ENCODE results near the gene CHM. TPM values are rescaled to one million over a fixed set of nuclear protein-coding genes. Genes with fewer than 3 reads are reported as not detected.

Gene CHM
- total and polyA plus RNA-seq, 2 of the 8 experiments (the other 6 are each of a cell fraction or from before 2014, with no cell fraction given), result 8.6 to 15.5 TPM

DNA sequence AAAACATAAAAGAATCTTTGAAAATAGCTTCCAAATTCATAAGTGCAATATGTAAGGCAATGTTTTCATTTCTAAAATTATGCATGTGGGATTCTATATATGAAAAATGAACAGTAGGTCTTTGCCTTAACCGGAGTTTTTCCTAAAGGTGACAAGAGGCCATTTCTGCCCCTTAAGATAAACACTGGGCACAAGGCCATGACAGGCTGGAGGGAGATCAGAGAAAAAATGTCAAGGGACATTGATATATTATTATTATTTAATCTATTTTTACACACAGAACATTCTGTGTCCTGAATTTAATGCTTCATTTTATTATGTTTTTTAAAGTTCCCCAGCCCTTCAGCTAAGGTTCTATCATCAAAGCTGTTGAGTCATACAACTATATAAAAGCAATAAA, 118.8 kb downstream of the CHM start:
- Histone ChIP-seq H2AK5ac (ENCODE audit: low read depth, low read length) (no peak overlapping the region), H3K36me3 (ENCODE audit: control insufficient read depth in 2 of 4, insufficient read depth in 4 of 4, low read length in 3 of 4) (no peaks in the 10 kb centered on the region), H3K4me2 (ENCODE audit: insufficient read depth in 1 of 2, low read depth in 2 of 2, low read length in 2 of 2) (no peak overlapping the region), H2AFZ (ENCODE audit: low read length) (no peak overlapping the region), H3K27ac (ENCODE audit: low read depth, low read length) (no peak overlapping the region), H3K4me1 (replicated peaks in 1 of 4; ENCODE audit: control insufficient read depth in 3 of 4, insufficient read depth in 4 of 4, low read length in 3 of 4) (no peaks in the 10 kb centered on the region; a peak in 1 of 7 replicates), H4K5ac (ENCODE audit: insufficient read length, low read depth, low read length) (no peak overlapping the region), H2BK120ac (replicated peaks; ENCODE audit: low read depth, low read length) (no peak overlapping the region), H4K91ac (replicated peaks; ENCODE audit: insufficient read length, low read length) (no peak overlapping the region), H3K56ac (replicated peaks; ENCODE audit: insufficient read length, low read depth, low read length) (no peak overlapping the region), H3K4ac (replicated peaks; ENCODE audit: insufficient read length, low read depth, low read length) (no peak overlapping the region), H3K9ac (replicated peaks in 1 of 4; ENCODE audit: extremely low read depth in 1 of 4, low read depth in 3 of 4, low read length in 3 of 4) (no peak overlapping the region), H3K23me2 (ENCODE audit: low read depth, low read length) (no peaks in the 10 kb centered on the region), H2BK15ac (ENCODE audit: low read length) (no peak overlapping the region), H3K79me1 (ENCODE audit: low read depth, low read length) (no peaks in the 10 kb centered on the region), H2BK5ac (ENCODE audit: low read depth, low read length) (no peak overlapping the region), H2BK20ac (ENCODE audit: low read length) (no peak overlapping the region), H3K18ac (ENCODE audit: extremely low read depth, low read length) (no peak overlapping the region), H2BK12ac (ENCODE audit: low read depth, low read length) (no peak overlapping the region), H3K23ac (ENCODE audit: insufficient read length) (no peak overlapping the region), H3K27me3 (replicated peaks in 1 of 4; ENCODE audit: control insufficient read depth in 3 of 4, extremely low read depth in 1 of 4, insufficient read depth in 3 of 4, low read length in 3 of 4) (no peaks in the 10 kb centered on the region), H3K9me3 (ENCODE audit: insufficient read depth in 2 of 2, low read depth in 1 of 2, low read length in 1 of 2) (no peaks in the 10 kb centered on the region), H4K8ac (ENCODE audit: extremely low read depth, insufficient read depth, low read length) (no peak overlapping the region), H3K79me2 (ENCODE audit: control insufficient read depth in 1 of 2, insufficient read depth in 2 of 2, low read length in 2 of 2) (no peaks in the 10 kb centered on the region), H3K14ac (ENCODE audit: insufficient read length) (no peak overlapping the region), H3K4me3 (ENCODE audit: extremely low read depth in 1 of 4, insufficient read depth in 2 of 4, low read depth in 3 of 4, low read length in 4 of 4) (no peak overlapping the region), H4K20me1 (replicated peaks in 1 of 2; ENCODE audit: control insufficient read depth in 1 of 2, insufficient read depth in 2 of 2, low read length in 2 of 2) (peaks cover 0 to 2% of the 10 kb centered on the region in 2 experiments)
- 88% methylated on average over 1 of the region's 1 CpG; no CpG with 5 or more reads in 1 of the 2 experiments for WGBS, 2 experiments (ENCODE audit: extremely low coverage in 1 of 2, insufficient coverage in 1 of 2, insufficient read length in 1 of 2, insufficient replicate concordance in 2 of 2, low coverage in 1 of 2, low lambda C conversion rate in 2 of 2, missing lambda C conversion rate in 1 of 2)
- FAIRE-seq (no peak), DNase-seq (ENCODE audit: low read depth in 1 of 2, low spot score in 2 of 2) (no peak)
- ChIA-PET POLR2A (ENCODE audit: partially characterized antibody) (no interaction called here), CTCF (ENCODE audit: partially characterized antibody) (no interaction called here)
- TF ChIP-seq HDAC2 (IDR thresholded peaks at IDR 0.05; ENCODE audit: borderline replicate concordance in 1 of 2, low read depth in 2 of 2, low read length in 2 of 2) (no peak), CEBPB (IDR thresholded peaks at IDR 0.05; ENCODE audit: low read depth, low read length) (no peak), HDAC6 (IDR thresholded peaks at IDR 0.05; ENCODE audit: low read depth, low read length) (no peak), EP300 (IDR thresholded peaks at IDR 0.05; ENCODE audit: borderline replicate concordance in 1 of 2, low read depth in 2 of 2, low read length in 2 of 2) (no peak), TAF7 (optimal IDR thresholded peaks at IDR 0.05; ENCODE audit: borderline replicate concordance, low read depth, low read length) (no peak), CBX5 (IDR thresholded peaks at IDR 0.05; ENCODE audit: low read depth, low read length) (no peak), KDM5A (IDR thresholded peaks at IDR 0.05; ENCODE audit: low read length) (no peak), NANOG (IDR thresholded peaks at IDR 0.05; ENCODE audit: insufficient read depth, low read depth, low read length, poor library complexity, severe bottlenecking) (no peak), ZNF274 (IDR thresholded peaks at IDR 0.05; ENCODE audit: borderline replicate concordance, extremely low read depth, low read length) (no peak), BACH1 (IDR thresholded peaks at IDR 0.05; ENCODE audit: low read length) (no peak)
- TF ChIP-seq, protein P1, sequence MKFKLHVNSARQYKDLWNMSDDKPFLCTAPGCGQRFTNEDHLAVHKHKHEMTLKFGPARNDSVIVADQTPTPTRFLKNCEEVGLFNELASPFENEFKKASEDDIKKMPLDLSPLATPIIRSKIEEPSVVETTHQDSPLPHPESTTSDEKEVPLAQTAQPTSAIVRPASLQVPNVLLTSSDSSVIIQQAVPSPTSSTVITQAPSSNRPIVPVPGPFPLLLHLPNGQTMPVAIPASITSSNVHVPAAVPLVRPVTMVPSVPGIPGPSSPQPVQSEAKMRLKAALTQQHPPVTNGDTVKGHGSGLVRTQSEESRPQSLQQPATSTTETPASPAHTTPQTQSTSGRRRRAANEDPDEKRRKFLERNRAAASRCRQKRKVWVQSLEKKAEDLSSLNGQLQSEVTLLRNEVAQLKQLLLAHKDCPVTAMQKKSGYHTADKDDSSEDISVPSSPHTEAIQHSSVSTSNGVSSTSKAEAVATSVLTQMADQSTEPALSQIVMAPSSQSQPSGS (IDR thresholded peaks at IDR 0.05; ENCODE audit: low read length), result no peak
- TF ChIP-seq, protein P2, sequence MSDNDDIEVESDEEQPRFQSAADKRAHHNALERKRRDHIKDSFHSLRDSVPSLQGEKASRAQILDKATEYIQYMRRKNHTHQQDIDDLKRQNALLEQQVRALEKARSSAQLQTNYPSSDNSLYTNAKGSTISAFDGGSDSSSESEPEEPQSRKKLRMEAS (IDR thresholded peaks at IDR 0.05), result no peak
